ENCODE results near the gene LATS2.

Gene LATS2

GRCh38 chr13:21071015-21071414 lies 9.6 kb upstream of the LATS2 start:
- TF ChIP-seq FOXP2 (optimal IDR thresholded peaks at IDR 0.05; ENCODE audit: borderline replicate concordance, extremely low read depth, extremely low read length, insufficient read depth) (no peak), SIN3A (IDR thresholded peaks at IDR 0.05; ENCODE audit: borderline replicate concordance, insufficient read depth, low read length) (no peak), REST (IDR thresholded peaks at IDR 0.05; ENCODE audit: insufficient read depth in 1 of 2, low read depth in 2 of 2, low read length in 2 of 2) (no peak), TAF1 (IDR thresholded peaks at IDR 0.05; ENCODE audit: borderline replicate concordance, insufficient read depth, low read length) (no peak), POLR2AphosphoS5 (IDR thresholded peaks at IDR 0.05; ENCODE audit: low read depth, low read length) (no peak)

- TF ChIP-seq FOXP2 (optimal IDR thresholded peaks at IDR 0.05; ENCODE audit: borderline replicate concordance, extremely low read depth, extremely low read length, insufficient read depth) (no peak), POLR2AphosphoS5 (IDR thresholded peaks at IDR 0.05; ENCODE audit: low read depth, low read length) (no peak), REST (IDR thresholded peaks at IDR 0.05; ENCODE audit: insufficient read depth in 1 of 2, low read depth in 2 of 2, low read length in 2 of 2) (no peak), SIN3A (IDR thresholded peaks at IDR 0.05; ENCODE audit: borderline replicate concordance, insufficient read depth, low read length) (no peak), TAF1 (IDR thresholded peaks at IDR 0.05; ENCODE audit: borderline replicate concordance, insufficient read depth, low read length) (no peak)
Measured at GRCh38 chr13:21069561-21070004, 8.2 kb upstream of the LATS2 start.

- TF ChIP-seq REST (IDR thresholded peaks at IDR 0.05; ENCODE audit: insufficient read depth in 1 of 2, low read depth in 2 of 2, low read length in 2 of 2) (no peak), SIN3A (IDR thresholded peaks at IDR 0.05; ENCODE audit: borderline replicate concordance, insufficient read depth, low read length) (no peak), TAF1 (IDR thresholded peaks at IDR 0.05; ENCODE audit: borderline replicate concordance, insufficient read depth, low read length) (no peak), FOXP2 (optimal IDR thresholded peaks at IDR 0.05; ENCODE audit: borderline replicate concordance, extremely low read depth, extremely low read length, insufficient read depth) (no peak), POLR2AphosphoS5 (IDR thresholded peaks at IDR 0.05; ENCODE audit: low read depth, low read length) (no peak)
Measured at GRCh38 chr13:21067848-21068247, 6.5 kb upstream of the LATS2 start.

- TF ChIP-seq REST (IDR thresholded peaks at IDR 0.05; ENCODE audit: insufficient read depth in 1 of 2, low read depth in 2 of 2, low read length in 2 of 2) (no peak), FOXP2 (optimal IDR thresholded peaks at IDR 0.05; ENCODE audit: borderline replicate concordance, extremely low read depth, extremely low read length, insufficient read depth) (no peak), POLR2AphosphoS5 (IDR thresholded peaks at IDR 0.05; ENCODE audit: low read depth, low read length) (no peak), TAF1 (IDR thresholded peaks at IDR 0.05; ENCODE audit: borderline replicate concordance, insufficient read depth, low read length) (no peak), SIN3A (IDR thresholded peaks at IDR 0.05; ENCODE audit: borderline replicate concordance, insufficient read depth, low read length) (no peak)
Measured at GRCh38 chr13:21066946-21067345, 5.6 kb upstream of the LATS2 start.

- TF ChIP-seq TAF1 (IDR thresholded peaks at IDR 0.05; ENCODE audit: borderline replicate concordance, insufficient read depth, low read length): no peak
- TF ChIP-seq FOXP2 (optimal IDR thresholded peaks at IDR 0.05; ENCODE audit: borderline replicate concordance, extremely low read depth, extremely low read length, insufficient read depth): no peak
- no peak for TF ChIP-seq REST (IDR thresholded peaks at IDR 0.05; ENCODE audit: insufficient read depth in 1 of 2, low read depth in 2 of 2, low read length in 2 of 2)
- no peak for TF ChIP-seq SIN3A (IDR thresholded peaks at IDR 0.05; ENCODE audit: borderline replicate concordance, insufficient read depth, low read length)
- no peak for TF ChIP-seq POLR2AphosphoS5 (IDR thresholded peaks at IDR 0.05; ENCODE audit: low read depth, low read length)
Measured at GRCh38 chr13:21065686-21066085, 4.3 kb upstream of the LATS2 start.
